Hippocampal formation (tissue), 2 donors: ENCODE data around the gene TMCC2.
"Not testable (repeated sequence)": the region's sequence is repeated elsewhere in the genome, so short reads cannot be mapped to it uniquely, and the experiment has no call there.

ENCODE experiments used
- DNase-seq, 2 donors: peaks; one replicate each; lab custom pipeline; 2025; lab: John Stamatoyannopoulos, UW

Gene TMCC2

DNA sequence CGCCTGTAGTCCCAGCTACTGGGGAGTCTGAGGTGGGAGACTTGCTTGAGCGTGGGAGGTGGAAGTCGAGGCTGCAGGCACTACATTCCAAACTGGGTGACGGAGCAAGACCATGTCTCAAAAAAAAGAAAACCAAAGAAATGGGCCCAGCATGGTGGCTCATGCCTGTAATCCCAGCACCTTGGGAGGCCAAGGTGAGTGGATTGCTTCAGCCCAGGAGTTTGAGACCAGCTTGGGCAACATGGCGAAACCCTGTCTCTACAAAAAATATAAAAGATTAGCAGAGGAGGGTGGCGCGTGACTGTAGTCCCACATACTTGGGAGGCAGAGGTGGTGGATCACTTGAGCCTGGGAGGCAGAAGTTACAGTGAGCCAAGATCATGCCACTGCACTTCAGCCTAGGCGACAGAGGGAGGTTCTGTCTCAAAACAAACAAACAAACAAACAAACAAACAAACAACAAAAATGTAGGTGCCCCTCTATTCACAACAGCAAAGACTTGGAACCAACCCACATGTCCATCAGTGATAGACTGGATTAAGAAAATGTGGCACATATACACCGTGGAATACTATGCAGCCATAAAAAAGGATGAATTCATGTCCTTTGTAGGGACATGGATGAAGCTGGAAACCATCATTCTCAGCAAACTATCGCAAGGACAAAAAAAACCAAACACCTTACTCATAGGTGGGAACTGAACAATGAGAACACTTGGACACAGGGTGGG is 53.1 kb downstream of the TMCC2 start:
- DNase-seq = not testable (repeated sequence)

- no peak for DNase-seq
These were observed 55.8 kb downstream of the TMCC2 start for GRCh38 chr1:205283270-205284147.

GRCh38 chr1:205284420-205285144 is 56.8 kb downstream of the TMCC2 start:
- DNase-seq = peak; percentile 86 to 89

DNA sequence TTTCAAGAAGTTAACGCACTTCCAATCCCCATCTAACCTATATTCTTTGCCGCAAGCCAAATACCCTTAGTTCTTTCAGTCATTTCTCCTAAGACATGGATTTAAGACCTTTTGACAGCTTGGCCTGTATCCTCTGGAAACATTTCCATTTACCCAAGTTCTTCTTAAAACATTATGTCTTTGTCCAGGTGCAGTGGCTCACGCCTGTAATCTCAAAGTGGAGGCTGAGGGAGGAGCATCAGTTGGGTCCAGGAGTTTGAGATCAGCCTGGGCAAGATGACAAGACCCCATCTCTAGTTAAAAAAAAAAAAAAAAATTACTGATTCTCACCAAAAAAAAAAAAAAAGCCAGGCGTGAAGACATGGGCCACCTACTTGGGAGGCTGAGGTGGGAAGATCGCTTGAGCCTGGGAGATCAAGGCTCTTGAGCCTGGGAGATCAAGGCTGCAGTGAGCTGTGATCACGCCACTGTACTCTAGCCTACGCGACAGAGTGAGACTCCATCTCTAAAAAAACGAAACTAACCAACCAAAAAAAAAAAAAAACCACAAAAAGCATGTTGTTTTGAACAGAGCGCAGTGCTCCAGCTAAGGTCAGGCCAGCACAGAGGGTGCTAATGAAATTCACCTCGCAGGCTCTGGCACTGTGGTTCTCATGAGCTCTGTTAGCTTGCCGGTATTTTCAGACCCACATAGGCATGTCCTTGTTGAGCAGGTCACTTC is 57.8 kb downstream of the TMCC2 start:
- DNase-seq = no peak

DNA sequence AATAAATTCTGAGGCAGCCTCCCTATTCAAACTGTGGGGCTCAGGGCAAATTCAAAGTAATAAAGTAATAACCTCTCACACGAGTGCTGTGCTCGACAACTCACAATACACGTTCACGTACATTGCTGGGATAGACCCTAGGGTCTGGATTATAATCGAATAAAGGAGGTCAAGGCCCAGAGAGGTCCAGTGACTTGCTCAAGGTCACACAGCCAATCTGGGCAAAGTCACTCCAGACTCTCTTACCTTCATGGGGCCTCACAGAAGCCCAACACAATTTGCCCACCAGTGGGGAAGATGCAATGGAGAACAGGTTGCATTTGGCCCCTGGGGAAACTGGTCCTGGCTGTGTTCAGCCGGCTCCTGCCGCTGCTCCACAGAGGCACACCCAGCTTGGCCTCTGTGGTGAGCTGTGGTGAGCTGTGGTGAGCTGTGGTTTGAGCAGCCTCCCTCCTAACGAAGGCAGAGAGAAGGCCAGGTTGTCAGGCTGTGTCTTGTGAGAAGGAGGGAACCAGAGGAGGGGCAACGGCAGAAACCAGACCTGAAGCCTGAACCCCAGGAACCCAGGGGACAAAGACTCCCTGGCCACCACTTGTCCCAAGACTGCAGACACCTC is 58.7 kb downstream of the TMCC2 start:
- no peak for DNase-seq

DNA sequence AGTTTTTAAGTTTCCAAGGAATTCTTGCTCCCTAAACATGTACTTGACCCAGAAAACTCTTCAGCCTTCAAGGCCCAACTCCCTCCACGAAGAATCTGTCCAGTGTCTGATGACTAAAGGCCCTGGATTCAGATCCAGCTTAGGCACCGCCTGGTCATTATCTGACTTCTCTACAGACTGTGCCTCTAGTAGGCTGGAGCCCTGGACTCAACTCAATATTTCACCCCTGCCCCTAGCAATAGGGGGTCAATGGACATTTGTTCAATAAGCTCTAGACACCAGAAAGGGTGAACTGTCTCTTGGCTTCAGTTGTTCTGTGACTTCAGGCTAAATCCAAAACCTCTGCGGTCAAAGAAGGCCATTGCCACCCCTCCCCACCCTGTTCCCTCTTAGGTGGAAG is 59.3 kb downstream of the TMCC2 start:
- no peak for DNase-seq

GRCh38 chr1:205287767-205288559 is 60.2 kb downstream of the TMCC2 start:
- DNase-seq = peak; percentile 23 to 41

DNA sequence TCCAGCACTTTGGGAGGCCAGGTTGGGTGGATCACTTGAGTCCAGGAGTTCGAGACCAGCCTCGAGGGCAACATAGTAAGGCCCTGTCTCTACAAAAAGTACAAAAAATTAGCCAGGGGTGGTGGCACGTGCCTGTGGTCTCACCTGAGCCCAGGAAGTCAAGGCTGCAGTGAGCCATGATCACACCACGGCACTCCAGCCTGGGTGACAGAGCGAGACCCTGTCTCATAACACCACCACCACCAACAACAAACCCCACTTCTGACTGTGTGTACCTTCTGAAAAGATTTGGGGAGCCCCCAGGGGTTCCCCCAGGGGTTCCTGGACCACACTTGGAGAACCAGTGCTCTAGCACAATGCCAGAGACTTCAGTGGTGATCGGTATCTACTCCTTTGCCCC is 63.9 kb downstream of the TMCC2 start:
- DNase-seq = no peak

DNA sequence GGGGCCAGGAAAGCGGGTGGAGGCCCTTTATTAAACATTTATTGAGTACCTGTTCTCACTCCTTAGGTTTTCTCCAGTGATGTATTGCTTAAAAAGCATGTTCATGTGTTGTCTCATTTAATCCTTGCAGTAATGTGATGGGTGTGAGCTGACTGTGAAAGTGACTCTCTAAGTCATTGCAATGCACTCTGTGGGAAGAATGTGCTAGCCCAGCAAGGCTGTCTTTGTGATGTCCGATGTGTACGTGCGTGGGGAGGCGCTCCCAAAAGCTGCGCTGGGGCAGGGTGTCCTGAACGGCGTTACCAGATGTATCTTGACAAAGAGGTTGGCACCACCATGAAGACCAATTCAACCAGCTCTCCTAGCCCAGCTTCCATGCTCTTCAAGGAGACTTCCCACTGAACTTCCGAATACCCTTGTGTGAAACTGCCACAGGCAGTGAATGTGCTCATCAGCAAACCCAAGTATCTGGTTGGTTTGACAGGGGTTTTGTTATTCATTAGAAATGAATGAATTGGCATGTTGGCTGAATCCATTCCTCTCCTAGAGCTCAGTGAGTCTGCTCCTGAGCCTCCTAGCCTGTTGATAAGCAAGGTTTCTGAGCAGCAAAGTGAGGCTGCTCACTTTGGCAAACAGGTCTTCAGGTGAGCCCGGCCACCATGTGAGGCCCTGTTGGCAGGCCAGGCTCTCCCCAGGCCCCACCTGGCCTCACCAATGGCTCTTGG is 65.8 kb downstream of the TMCC2 start:
- DNase-seq = no peak

- no peak for DNase-seq
These were observed 66.6 kb downstream of the TMCC2 start for GRCh38 chr1:205294175-205294917.

DNA sequence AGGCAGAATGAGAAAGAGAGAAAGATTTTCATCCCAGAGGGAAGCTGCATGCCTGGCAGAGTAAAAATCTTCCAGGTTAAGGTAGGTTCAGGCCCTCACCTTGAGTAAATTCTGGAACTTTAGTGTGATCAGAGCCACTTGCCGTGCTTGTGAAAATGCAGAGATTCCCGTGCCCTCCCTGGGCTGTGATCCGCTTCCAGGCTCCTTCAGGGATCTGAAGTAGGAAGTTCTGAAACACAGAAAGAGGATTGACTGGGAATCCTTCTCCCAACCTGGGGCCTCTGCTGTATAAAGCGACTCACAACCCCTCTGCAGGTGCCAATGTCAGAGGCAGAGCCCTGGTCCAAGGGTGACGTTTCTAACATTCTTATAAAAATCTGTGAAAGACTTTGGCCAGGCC is 67.2 kb downstream of the TMCC2 start:
- DNase-seq = no peak

DNA sequence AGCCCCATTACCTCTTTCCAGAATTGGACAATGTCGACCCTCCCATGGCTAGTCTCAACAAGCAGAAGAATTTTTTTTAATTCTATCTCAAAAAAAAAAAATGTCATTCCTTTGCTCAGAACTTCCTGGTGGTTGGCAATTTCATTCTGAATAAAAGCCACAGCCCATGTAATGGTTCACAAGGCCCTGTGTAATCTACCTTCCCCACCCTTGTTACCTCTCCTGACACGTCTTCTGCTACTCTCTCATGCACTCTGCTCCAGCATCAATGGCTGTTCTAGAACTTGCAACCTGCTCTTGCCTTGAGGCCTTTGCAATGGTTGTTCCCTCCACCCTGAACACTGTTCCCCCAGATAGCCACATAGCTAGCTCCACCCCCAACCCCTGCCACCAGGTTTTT is 68.4 kb downstream of the TMCC2 start:
- DNase-seq = no peak

DNA sequence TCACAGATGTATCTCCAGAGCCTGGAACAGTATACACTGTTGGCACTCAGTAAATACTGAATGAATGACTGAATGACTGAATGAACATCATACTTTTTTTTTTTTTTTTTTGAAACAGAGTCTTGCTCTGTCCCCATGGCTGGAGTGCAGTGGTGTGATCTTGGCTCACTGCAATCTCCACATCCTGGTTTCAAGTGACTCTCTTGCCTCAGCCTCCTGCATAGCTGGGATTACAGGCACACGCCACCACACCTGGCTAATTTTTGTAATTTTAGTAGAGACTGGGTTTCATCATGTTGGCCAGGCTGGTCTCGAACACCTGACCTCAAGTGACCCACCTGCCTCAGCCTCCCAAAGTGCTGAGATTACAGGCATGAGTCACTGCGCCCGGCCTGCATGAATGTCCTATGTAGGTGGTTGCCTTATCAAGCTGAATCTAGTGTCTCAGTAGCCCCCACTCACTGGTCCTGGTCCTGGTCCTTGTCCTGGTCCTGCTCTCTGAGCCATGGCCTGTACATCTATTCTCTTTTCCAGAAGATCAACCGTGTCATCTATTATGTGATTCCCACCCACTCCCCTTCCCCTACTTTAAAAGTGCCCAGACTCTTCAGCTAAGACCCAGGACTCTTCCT is 69.9 kb downstream of the TMCC2 start:
- DNase-seq = not testable (repeated sequence)

DNA sequence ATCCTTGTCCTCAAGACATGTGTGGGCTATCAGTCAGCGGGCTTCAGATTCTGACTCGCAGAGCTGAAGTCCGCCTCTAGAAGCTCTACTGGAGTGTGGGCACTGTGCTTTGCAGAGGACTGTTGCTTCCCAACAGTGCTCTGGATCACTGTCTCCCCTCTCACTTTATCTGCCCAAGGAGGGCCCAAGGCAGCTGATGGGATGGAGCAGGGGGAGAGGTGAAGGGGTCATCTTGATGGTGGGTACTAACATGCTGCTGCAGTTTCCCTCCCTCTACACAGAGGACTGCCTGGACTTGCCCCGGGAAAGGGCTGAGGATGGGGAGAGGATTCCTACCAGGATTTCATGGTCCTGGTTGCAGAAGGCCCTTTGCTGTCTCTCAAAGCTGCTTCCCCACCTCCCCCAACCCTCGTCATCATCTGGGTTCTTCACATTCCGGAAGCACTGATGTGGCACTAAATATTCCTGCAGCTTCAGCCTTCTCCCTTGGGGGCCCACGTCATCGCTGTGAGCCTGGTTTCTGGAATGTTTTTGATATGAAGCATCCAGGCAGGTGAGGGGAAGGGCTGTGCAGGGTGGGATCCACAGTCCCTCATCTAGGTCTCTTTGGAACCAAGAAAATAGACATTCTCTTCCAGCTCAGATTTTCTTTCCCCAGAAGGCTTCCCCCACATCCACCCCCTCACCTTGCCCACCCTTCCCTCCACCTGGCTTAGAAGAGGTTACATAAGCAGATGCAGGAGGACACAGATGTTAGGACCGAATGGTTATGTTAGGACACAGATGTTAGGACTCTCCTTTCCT is 70.6 kb downstream of the TMCC2 start:
- no peak for DNase-seq

DNA sequence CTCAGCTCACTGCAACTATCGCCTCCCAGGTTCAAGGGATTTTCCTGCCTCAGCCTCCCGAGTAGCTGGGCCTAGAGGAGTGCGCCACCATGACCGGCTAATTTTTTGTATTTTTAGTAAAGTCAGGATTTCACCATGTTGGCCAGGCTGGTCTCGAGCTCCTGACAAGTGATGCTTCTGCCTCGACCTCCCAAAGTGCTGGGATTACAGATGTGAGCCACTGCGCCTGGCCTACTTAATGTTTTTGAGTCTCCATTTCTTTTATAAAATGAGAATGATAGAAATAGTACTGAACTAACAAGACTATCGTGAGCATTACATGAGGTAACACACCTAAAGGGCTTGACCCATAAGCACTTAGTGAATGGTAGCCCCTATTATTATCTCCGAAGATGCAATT is 72.4 kb downstream of the TMCC2 start:
- DNase-seq = no peak

- no peak for DNase-seq
These were observed 73.6 kb downstream of the TMCC2 start for GRCh38 chr1:205301205-205301821.

GRCh38 chr1:205301842-205302588 is 74.3 kb downstream of the TMCC2 start:
- DNase-seq = no peak
